GM21717 (cell line): ENCODE data around the gene CLCN6.

ENCODE experiments used
- ATAC-seq: cut with Tn5 transposase; IDR thresholded peaks from one replicate; pipeline ENCODE4 v1.9.1; 2021; ENCODE audit warnings: mild to moderate bottlenecking, moderate library complexity; ENCODE audit not compliant: unreplicated experiment

CLCN6 gene

DNA sequence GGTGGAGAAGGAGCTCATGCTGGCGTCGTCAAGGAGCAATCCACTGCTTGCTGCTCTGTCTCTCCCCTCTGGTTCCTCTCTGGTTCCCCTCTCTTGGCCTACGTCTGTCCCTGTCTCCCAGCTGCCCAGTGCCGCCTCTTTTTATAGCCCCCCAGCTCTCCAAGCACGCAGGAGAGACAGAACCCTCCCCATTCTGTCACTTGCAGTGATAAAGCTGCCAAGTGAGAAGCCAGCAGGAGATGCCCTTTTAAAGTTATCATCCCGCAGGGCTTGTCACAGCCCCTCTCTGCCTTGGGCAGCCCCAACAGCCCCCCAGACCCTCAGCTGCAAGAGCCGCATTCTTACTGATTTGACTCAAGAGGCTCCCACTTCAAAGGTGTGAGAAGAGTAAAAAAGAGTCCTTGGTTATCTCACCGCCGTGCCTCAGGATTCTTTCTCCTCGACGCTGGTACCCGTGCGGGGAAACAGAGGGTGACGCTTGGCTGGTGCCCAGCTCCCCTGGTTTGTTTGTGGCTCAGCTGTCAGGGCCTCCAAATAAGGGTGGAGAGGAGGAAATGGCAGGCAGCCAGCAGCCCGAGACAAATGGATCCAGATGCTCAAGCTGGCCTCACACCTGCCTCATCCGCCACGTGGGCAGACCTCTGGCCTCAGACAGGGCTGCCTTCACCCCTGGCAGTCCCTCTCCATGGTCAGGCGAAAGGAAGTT is 41.8 kb downstream of the CLCN6 start, which contains the start of gene NPPA:
Gene NPPA (minus strand): TSS at position 117 of the 706 bp plus-strand sequence. CDS start 99 bp downstream, at position 18.
- ATAC-seq: no peak

- ATAC-seq: no peak
These were observed 42.3 kb downstream of the CLCN6 start for GRCh38 chr1:11848373-11848700.

DNA sequence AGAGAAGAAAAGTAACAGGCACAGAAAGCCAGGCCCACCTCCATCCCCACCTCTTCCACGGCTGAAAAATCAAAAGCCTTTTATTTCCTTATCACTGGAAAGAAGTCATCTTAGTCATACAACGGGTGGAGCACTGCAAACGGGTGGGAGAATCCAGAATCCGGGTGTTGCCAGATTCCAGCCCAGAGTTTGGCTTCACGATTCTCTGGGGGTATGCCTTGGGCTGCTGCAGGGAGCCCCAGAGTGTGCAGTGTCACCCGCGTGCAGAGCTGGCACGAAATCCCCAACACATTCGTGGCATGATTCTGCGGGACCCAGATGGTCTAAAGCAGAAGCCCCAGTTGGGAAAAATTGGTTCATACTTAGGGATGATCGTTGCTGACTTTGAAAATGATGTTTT is 44.2 kb downstream of the CLCN6 start:
- no peak for ATAC-seq

GRCh38 chr1:11851180-11851579 is 45.2 kb downstream of the CLCN6 start:
- no peak for ATAC-seq

GRCh38 chr1:11854519-11854918 is 48.5 kb downstream of the CLCN6 start:
- ATAC-seq: no peak

GRCh38 chr1:11855430-11855829 is 49.4 kb downstream of the CLCN6 start:
- ATAC-seq: no peak

- no peak for ATAC-seq
These were observed 50.7 kb downstream of the CLCN6 start for GRCh38 chr1:11856698-11857097.

DNA sequence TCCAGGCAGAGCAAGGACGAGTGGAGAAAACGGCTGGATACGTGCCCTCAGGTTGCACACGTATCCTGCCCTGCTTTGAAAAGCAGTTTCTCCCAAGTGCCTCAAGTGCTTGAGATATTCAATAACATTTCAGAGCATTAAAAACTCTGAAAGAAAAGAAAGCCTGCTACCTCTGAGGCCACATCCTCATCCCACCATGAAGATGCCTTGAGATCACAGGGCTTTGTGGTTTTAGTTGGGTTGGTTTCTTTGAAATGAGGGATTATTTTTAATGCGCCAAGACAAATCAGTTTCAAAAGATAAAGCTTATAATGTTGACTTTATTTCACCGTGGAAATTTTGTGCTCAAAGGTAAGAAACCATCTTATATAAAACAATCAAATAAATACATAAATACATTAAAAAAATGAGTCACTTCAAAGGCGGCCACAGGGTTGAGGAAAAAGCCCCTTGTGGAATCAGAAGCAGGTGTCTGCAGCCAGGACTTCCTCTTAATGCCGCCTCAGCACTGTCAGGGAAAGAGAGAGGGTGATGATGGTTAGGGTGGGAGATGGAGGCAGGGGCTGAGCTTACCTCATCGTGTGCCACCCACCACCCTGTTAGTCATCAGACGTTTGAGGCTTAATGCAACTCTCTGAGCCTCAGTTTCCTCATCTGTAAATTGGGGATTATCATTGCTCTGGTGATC is 51.3 kb downstream of the CLCN6 start:
- ATAC-seq: no peak

- no peak for ATAC-seq
These were observed 52.2 kb downstream of the CLCN6 start for GRCh38 chr1:11858158-11858557.

GRCh38 chr1:11858613-11858967 is 52.6 kb downstream of the CLCN6 start, which contains the start of gene NPPB:
NPPB (minus strand) TSS chr1:11858945; CDS start chr1:11858833, 112 bp downstream.
- no peak for ATAC-seq

GRCh38 chr1:11858968-11859871 is 53.2 kb downstream of the CLCN6 start:
- ATAC-seq: no peak

DNA sequence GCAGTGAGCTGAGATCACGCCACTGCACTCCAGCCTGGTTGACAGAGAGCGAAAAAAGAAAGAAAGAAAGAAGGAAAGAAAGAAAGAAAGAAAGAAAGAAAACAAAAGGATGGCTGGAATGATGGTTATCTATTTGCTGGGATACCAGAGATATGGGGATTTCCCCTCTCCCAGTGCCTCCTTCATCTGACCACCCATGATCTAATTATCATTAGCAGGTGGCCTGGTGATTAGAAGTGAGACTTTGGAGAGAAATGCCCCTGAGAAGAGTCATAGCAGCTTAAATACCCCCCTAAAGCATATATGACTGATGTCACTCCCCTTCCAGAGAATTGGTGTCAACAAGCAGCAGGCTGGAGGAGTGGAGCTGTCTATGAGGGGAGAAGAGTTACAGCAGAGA is 54.1 kb downstream of the CLCN6 start:
- no peak for ATAC-seq

DNA sequence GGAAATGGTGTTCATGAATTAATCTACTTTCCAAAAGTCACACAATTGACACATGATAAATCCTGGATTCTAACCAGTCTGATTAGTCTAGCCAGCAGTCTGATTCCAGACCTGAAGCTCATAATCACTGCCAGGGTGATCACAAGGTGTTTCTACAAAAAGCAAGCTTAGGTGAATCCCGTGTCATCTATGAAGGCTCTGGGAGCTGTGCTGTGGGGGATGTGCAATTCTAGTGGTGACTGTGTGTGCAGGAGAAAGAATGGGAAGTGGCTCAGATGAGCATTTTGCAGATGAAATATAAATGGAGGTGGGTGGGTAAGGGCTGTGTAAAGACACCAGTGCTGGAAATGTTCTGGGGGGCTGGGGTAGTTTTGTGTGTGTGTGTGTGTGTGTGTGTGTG is 54.6 kb downstream of the CLCN6 start:
- no peak for ATAC-seq

GRCh38 chr1:11862890-11863289 is 56.9 kb downstream of the CLCN6 start:
- no peak for ATAC-seq

DNA sequence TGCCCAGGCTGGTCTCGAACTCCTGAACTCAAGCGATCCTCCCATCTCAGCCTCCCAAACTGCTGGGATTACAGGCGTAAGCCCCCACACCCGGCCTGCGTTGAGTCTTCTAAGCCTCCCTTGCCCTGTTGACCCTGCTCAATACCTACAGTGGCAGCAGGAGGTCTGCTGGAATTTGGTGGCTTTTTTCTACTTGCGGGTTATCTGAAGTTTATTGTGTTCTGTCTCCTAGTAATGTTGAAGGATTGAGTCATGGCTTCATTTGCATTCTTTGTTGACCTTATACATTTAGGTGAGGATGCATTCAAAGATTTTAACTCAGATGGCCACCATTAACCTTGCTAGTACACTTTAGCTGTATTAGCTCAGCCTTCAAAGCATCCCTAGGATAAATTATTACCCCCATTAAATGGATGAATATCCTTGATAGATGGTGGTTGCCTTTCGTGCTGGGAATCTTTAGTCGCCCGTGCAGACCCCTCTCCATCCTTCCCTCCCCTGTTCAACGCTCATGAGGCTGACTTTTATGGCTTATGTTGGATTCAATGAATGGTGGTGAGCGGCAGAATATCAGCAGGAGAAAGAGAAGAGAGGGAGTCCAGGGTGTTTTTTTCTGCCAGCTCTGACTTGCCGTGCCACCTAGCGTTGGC is 62.5 kb downstream of the CLCN6 start:
- ATAC-seq: no peak

DNA sequence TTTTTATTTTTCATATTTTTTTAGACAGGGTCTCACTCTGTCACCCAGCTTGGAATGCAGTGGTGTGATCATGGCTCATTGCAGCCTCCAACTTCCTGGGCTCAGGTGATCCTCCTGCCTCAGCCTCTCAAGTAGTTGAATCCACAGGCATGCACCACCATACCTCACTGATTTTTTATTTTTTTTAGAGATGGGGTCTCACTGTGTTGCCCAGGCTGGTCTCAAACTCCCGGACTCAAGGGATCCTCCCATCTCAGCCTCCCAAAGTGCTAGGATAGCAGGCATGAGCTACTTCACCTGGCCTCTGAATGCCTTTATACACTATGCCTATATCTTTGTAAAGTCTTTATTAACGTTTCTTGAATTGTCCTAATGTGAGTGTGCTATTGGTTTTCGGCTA is 63.1 kb downstream of the CLCN6 start:
- no peak for ATAC-seq

DNA sequence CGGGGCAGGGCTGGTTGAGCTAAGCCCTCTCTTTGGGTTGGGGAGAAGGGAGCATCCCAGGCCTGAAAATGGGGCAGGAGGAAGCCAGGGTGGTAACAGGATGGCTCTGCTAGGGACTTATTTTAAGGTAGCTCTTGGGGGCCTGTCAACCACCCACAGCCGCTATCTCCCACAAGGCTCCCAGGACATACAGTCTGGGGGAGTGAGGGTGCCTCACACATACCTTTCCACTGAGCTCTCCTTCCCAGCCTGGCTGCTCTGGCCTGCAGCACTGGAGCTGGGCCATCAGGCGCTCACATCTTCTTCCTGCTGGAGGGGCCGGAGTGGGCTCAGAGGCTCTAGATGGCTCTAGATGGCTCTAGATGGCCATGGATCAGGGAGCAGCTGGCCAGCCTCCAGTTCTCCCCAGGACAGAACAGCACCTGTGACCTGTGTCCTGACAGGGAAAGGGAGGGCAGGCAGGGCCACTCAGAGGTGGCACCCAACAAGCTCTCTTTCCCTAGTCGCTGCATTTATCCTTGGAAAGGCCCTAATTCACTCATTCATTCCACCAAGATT is 63.7 kb downstream of the CLCN6 start:
- no peak for ATAC-seq

GRCh38 chr1:11872545-11872944 is 66.6 kb downstream of the CLCN6 start:
- ATAC-seq: no peak

- ATAC-seq: no peak
These were observed 67.6 kb downstream of the CLCN6 start for GRCh38 chr1:11873395-11874257.

GRCh38 chr1:11874258-11874562 is 68.2 kb downstream of the CLCN6 start:
- ATAC-seq: no peak
